ENCODE results near the gene NISCH. TPM values are rescaled to one million over a fixed set of nuclear protein-coding genes. Genes with fewer than 3 reads are reported as not detected.
A peak's percentile ranks its signal among the peaks of the same experiment; 100 is the strongest.

The NISCH gene
- polyA plus RNA-seq, 2 of the 4 experiments (the other 2 are of a cell fraction) = 17.3 to 18.2 TPM

- ChIA-PET CTCF (interaction anchor here (0.6 to 4.3 kb wide), 5 partner anchors 10 to 114 kb away, joined by 3 to 23 read pairs (median 4); no protein-coding TSS in a partner anchor), POLR2A (no interaction called here)
- peak; percentile 12 to 38 for DNase-seq (ENCODE audit: low read depth in 1 of 2, low spot score in 1 of 2)
- ATAC-seq = peak in 1 of 2 experiments; percentile 43; a peak in 3 of 6 replicates
- TF ChIP-seq E2F6 (IDR thresholded peaks at IDR 0.05; ENCODE audit: borderline replicate concordance, low read depth) = no peak
- TF ChIP-seq MAZ (IDR thresholded peaks at IDR 0.05; ENCODE audit: borderline replicate concordance, low read depth, low read length) = no peak
- no peak for TF ChIP-seq NFE2L2 (conservative IDR thresholded peaks at IDR 0.05; ENCODE audit: low read length)
- TF ChIP-seq GATA3 (IDR thresholded peaks at IDR 0.05; ENCODE audit: borderline replicate concordance) = no peak
- TF ChIP-seq JUNB (IDR thresholded peaks at IDR 0.05) = no peak
- TF ChIP-seq CEBPB (IDR thresholded peaks at IDR 0.05) = no peak
- no peak for TF ChIP-seq KDM5A (IDR thresholded peaks at IDR 0.05)
- TF ChIP-seq ZNF302 (CRISPR knock-in tag; IDR thresholded peaks at IDR 0.05) = no peak
- no peak for TF ChIP-seq HDAC2 (IDR thresholded peaks at IDR 0.05)
- TF ChIP-seq PHF8 (IDR thresholded peaks at IDR 0.05; ENCODE audit: borderline replicate concordance, low read depth) = no peak
- TF ChIP-seq FOSB (CRISPR knock-in tag; IDR thresholded peaks at IDR 0.05) = no peak
- no peak for TF ChIP-seq POLR2AphosphoS2 (conservative IDR thresholded peaks at IDR 0.05; ENCODE audit: low read length)
- TF ChIP-seq RARB (CRISPR knock-in tag; IDR thresholded peaks at IDR 0.05) = no peak
- no peak for TF ChIP-seq EHMT2 (IDR thresholded peaks at IDR 0.05; ENCODE audit: low read depth)
- no peak for TF ChIP-seq TP53 (CRISPR knock-in tag; IDR thresholded peaks at IDR 0.05)
- no peak for TF ChIP-seq REST (IDR thresholded peaks at IDR 0.05)
- no peak for TF ChIP-seq CHD2 (IDR thresholded peaks at IDR 0.05; ENCODE audit: low read length, partially characterized antibody)
- TF ChIP-seq NPAS2 (CRISPR knock-in tag; IDR thresholded peaks at IDR 0.05; ENCODE audit: borderline replicate concordance) = no peak
- TF ChIP-seq, protein P1, sequence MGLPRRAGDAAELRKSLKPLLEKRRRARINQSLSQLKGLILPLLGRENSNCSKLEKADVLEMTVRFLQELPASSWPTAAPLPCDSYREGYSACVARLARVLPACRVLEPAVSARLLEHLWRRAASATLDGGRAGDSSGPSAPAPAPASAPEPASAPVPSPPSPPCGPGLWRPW (IDR thresholded peaks at IDR 0.05) = no peak
- Histone ChIP-seq H3K4me3 (no peak overlapping the region), H3K9me3 (no peaks in the 10 kb centered on the region), H3K27ac (no peak overlapping the region), H3K4me2 (no peak overlapping the region), H3K4me1 (no peaks in the 10 kb centered on the region)
- 96% methylated on average over 14 of the region's 23 CpGs for WGBS (ENCODE audit: missing lambda C conversion rate)
- no peak for FAIRE-seq
These were observed 26.6 kb downstream of the NISCH start for GRCh38 chr3:52481819-52482521.

DNA sequence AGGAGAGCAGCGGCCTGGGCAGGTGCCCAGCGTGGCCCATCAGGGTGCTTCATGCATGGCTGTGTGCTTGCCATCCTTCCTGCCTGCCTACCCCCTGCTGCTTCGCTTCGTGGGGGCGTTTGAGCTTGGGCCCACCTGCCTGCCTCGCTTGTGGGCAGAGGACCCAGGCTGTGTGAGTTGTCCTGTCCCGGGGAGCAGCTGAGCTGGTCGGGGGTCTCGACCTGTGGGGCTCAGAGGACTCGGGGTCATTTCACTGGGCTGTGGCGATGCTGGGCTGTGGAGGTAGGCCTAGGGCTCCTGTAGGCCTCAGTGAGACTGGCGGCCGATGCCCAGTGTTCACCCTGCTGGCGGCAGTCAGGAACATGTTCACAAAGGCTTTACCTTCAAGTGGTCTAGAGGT is 27.7 kb downstream of the NISCH start:
- no peaks in the 10 kb centered on the region for H3K4me1 ChIP-seq
- 87% methylated on average over 7 of the region's 14 CpGs for WGBS (ENCODE audit: missing lambda C conversion rate)
- POLR2A ChIA-PET = no interaction called here
- TF ChIP-seq CBX8 (IDR thresholded peaks at IDR 0.05) = no peak
- no peak for TF ChIP-seq BHLHE40 (IDR thresholded peaks at IDR 0.05; ENCODE audit: low read depth, low read length)
- TF ChIP-seq SMC3 (IDR thresholded peaks at IDR 0.05) = no peak
- TF ChIP-seq ZC3H11A (IDR thresholded peaks at IDR 0.05) = no peak
- no peak for TF ChIP-seq FOSB (CRISPR knock-in tag; IDR thresholded peaks at IDR 0.05)
- no peak for TF ChIP-seq RNF2 (IDR thresholded peaks at IDR 0.05; ENCODE audit: borderline replicate concordance, low read depth)
- no peak for TF ChIP-seq RARB (CRISPR knock-in tag; IDR thresholded peaks at IDR 0.05)
- TF ChIP-seq PHF8 (IDR thresholded peaks at IDR 0.05; ENCODE audit: borderline replicate concordance, low read depth) = no peak
- TF ChIP-seq POLR2AphosphoS2 (conservative IDR thresholded peaks at IDR 0.05; ENCODE audit: low read length) = no peak
- no peak for TF ChIP-seq ESRRA (IDR thresholded peaks at IDR 0.05; ENCODE audit: borderline replicate concordance, low read length)
- TF ChIP-seq, protein P1 (IDR thresholded peaks at IDR 0.05) = no peak
- TF ChIP-seq NR3C1 (IDR thresholded peaks at IDR 0.05) = no peak
- TF ChIP-seq RFX5 (IDR thresholded peaks at IDR 0.05) = no peak
- TF ChIP-seq FOXS1 (CRISPR knock-in tag; IDR thresholded peaks at IDR 0.05) = no peak
- TF ChIP-seq E2F6 (IDR thresholded peaks at IDR 0.05; ENCODE audit: borderline replicate concordance, low read depth) = no peak
- no peak for TF ChIP-seq HOXB13 (CRISPR knock-in tag; IDR thresholded peaks at IDR 0.05; ENCODE audit: low read depth)
- TF ChIP-seq TFCP2L1 (CRISPR knock-in tag; IDR thresholded peaks at IDR 0.05) = no peak
- no peak overlapping the region for H3K4me3 ChIP-seq
- FAIRE-seq (no peak), DNase-seq (ENCODE audit: low read depth in 1 of 2, low spot score in 1 of 2) (no peak), ATAC-seq (peak in 1 of 2 experiments; percentile 20; a peak in 2 of 6 replicates)
- no peaks in the 10 kb centered on the region for H3K9me3 ChIP-seq
- H3K4me2 ChIP-seq = no peak overlapping the region
- no peak overlapping the region for H3K27ac ChIP-seq
- CTCF ChIA-PET = interaction anchor here (1.2 to 4.3 kb wide), 2 partner anchors 11 to 28 kb away, joined by 3 to 23 read pairs; no protein-coding TSS in a partner anchor
